ENCODE data around the gene SIPA1L3.

SIPA1L3 gene

DNA sequence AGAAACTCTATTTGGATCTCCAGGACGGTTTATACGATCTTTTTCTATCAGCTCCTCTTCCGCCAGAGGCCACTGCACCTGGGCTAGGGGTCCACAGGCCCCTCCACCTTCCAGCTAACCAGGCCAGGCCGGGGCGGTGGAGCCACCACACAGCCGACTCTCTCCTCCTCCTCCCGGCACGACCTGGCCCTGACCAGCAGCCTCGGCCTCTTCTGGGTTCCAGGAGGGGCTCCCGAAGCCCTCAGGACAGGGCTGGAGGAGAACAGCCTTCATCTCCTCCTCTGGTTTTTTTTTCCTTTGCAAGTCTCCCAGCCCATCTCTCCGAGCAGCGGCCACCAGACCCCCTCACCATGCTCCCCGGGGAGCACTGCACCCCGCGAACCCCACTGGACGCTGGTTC lies 299.9 kb downstream of the SIPA1L3 start (continued):
- TF ChIP-seq, protein P1, sequence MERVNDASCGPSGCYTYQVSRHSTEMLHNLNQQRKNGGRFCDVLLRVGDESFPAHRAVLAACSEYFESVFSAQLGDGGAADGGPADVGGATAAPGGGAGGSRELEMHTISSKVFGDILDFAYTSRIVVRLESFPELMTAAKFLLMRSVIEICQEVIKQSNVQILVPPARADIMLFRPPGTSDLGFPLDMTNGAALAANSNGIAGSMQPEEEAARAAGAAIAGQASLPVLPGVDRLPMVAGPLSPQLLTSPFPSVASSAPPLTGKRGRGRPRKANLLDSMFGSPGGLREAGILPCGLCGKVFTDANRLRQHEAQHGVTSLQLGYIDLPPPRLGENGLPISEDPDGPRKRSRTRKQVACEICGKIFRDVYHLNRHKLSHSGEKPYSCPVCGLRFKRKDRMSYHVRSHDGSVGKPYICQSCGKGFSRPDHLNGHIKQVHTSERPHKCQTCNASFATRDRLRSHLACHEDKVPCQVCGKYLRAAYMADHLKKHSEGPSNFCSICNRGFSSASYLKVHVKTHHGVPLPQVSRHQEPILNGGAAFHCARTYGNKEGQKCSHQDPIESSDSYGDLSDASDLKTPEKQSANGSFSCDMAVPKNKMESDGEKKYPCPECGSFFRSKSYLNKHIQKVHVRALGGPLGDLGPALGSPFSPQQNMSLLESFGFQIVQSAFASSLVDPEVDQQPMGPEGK (CRISPR knock-in tag; IDR thresholded peaks at IDR 0.05; ENCODE audit: borderline replicate concordance): no peak
- TF ChIP-seq OSR1 (CRISPR knock-in tag; IDR thresholded peaks at IDR 0.05): no peak

DNA sequence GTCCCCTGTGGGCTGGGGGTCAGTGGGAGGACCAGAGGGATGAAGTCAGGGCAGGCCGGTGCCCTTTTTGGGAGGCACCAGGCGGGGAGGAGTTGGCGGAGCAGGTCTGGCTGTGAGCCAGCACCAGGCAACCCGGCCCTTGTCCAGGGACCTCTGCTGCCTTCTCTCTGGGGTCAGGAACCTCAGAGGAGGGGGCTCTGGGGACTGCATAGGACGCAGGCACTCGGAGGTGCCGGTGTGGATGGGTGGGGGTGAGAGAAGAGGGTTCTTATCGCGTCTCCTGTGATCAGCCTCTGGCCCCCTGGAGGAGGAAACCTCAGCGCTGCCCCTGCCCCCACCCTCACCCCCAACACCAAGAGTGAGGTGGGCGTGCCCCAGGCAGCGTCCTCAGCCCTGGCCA lies 300.5 kb downstream of the SIPA1L3 start:
- TF ChIP-seq, protein P2, sequence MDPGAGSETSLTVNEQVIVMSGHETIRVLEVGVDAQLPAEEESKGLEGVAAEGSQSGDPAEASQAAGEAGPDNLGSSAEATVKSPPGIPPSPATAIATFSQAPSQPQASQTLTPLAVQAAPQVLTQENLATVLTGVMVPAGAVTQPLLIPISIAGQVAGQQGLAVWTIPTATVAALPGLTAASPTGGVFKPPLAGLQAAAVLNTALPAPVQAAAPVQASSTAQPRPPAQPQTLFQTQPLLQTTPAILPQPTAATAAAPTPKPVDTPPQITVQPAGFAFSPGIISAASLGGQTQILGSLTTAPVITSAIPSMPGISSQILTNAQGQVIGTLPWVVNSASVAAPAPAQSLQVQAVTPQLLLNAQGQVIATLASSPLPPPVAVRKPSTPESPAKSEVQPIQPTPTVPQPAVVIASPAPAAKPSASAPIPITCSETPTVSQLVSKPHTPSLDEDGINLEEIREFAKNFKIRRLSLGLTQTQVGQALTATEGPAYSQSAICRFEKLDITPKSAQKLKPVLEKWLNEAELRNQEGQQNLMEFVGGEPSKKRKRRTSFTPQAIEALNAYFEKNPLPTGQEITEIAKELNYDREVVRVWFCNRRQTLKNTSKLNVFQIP (CRISPR knock-in tag; IDR thresholded peaks at IDR 0.05; ENCODE audit: borderline replicate concordance, low read depth): no peak
- TF ChIP-seq OSR1 (CRISPR knock-in tag; IDR thresholded peaks at IDR 0.05): no peak
- no peak for TF ChIP-seq SNAI2 (CRISPR knock-in tag; IDR thresholded peaks at IDR 0.05)
- TF ChIP-seq TCF4 (CRISPR knock-in tag; IDR thresholded peaks at IDR 0.05; ENCODE audit: borderline replicate concordance): no peak

DNA sequence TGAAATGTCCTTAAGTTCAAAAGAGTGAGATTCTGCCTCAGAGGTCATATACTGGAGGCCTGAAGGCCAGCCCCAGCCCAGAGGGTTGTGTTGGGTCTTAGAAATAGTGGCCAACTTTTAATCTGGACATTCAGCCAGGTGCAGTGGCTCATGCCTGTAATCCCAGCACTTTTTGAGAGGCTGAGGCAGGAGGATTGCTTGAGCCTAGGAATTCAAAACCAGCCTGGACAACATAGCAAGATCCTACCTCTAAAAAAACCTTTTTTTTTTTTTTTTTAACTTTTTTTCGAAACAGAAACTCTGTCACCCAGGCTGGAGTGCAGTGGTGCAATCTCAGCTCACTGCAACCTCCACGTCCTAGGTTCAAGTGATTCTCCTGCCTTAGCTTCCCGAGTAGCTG lies 301.6 kb downstream of the SIPA1L3 start:
- no peak for ATAC-seq
- no peak for TF ChIP-seq TOX (CRISPR knock-in tag; IDR thresholded peaks at IDR 0.05; ENCODE audit: borderline replicate concordance)
- TF ChIP-seq ZFP30 (CRISPR knock-in tag; IDR thresholded peaks at IDR 0.05): no peak
- TF ChIP-seq ZNF565 (CRISPR knock-in tag; conservative IDR thresholded peaks at IDR 0.05; ENCODE audit: low read depth): no peak
- TF ChIP-seq ZC3H10 (CRISPR knock-in tag; IDR thresholded peaks at IDR 0.05): no peak
- no peak for TF ChIP-seq GLIS3 (CRISPR knock-in tag; IDR thresholded peaks at IDR 0.05)
- no peak for TF ChIP-seq ZNF8 (CRISPR knock-in tag; IDR thresholded peaks at IDR 0.05)
- no peak for TF ChIP-seq TCF4 (CRISPR knock-in tag; IDR thresholded peaks at IDR 0.05; ENCODE audit: borderline replicate concordance)
- no peak for TF ChIP-seq ESRRG (CRISPR knock-in tag; IDR thresholded peaks at IDR 0.05)
- TF ChIP-seq RARB (CRISPR knock-in tag; IDR thresholded peaks at IDR 0.05): no peak
- no peak for TF ChIP-seq PPARA (CRISPR knock-in tag; IDR thresholded peaks at IDR 0.05; ENCODE audit: borderline replicate concordance)
- no peak for TF ChIP-seq ISL1 (CRISPR knock-in tag; IDR thresholded peaks at IDR 0.05)
- TF ChIP-seq CSDC2 (CRISPR knock-in tag; IDR thresholded peaks at IDR 0.05): no peak
- no peak for TF ChIP-seq OSR1 (CRISPR knock-in tag; IDR thresholded peaks at IDR 0.05)
- TF ChIP-seq, protein P3, sequence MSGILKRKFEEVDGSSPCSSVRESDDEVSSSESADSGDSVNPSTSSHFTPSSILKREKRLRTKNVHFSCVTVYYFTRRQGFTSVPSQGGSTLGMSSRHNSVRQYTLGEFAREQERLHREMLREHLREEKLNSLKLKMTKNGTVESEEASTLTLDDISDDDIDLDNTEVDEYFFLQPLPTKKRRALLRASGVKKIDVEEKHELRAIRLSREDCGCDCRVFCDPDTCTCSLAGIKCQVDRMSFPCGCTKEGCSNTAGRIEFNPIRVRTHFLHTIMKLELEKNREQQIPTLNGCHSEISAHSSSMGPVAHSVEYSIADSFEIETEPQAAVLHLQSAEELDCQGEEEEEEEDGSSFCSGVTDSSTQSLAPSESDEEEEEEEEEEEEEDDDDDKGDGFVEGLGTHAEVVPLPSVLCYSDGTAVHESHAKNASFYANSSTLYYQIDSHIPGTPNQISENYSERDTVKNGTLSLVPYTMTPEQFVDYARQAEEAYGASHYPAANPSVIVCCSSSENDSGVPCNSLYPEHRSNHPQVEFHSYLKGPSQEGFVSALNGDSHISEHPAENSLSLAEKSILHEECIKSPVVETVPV (CRISPR knock-in tag; IDR thresholded peaks at IDR 0.05): no peak
- TF ChIP-seq, protein P4, sequence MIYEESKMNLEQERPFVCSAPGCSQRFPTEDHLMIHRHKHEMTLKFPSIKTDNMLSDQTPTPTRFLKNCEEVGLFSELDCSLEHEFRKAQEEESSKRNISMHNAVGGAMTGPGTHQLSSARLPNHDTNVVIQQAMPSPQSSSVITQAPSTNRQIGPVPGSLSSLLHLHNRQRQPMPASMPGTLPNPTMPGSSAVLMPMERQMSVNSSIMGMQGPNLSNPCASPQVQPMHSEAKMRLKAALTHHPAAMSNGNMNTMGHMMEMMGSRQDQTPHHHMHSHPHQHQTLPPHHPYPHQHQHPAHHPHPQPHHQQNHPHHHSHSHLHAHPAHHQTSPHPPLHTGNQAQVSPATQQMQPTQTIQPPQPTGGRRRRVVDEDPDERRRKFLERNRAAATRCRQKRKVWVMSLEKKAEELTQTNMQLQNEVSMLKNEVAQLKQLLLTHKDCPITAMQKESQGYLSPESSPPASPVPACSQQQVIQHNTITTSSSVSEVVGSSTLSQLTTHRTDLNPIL (CRISPR knock-in tag; IDR thresholded peaks at IDR 0.05; ENCODE audit: low read depth): no peak
- TF ChIP-seq ZFP3 (CRISPR knock-in tag; IDR thresholded peaks at IDR 0.05): no peak

More for the DNA sequence above, 300.5 kb downstream of the SIPA1L3 start:
- ATAC-seq: no peak

DNA sequence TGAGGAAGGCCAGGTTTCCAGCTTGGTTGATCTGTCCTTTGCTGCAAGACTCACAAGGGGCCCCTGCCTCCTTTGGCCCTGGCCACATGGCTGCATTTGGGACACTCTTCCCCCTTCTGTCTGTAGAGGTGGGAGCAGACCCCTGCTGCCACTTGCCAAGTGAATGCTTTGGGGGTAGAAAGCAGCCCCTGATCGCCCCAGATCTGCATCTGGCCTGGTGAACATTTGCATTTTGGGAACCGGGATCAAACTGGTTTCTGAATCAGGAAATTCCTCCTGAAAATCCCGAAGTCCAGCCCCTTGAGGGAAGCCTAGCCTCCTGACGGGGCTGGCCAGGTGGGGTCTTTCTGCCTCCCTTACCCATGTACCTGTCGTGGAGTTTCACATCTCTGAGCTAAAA lies 302.1 kb downstream of the SIPA1L3 start:
- ATAC-seq: no peak
- no peak for TF ChIP-seq ZFP30 (CRISPR knock-in tag; IDR thresholded peaks at IDR 0.05)
- TF ChIP-seq, protein P2 (CRISPR knock-in tag; IDR thresholded peaks at IDR 0.05; ENCODE audit: borderline replicate concordance, low read depth): no peak
- TF ChIP-seq TCF4 (CRISPR knock-in tag; IDR thresholded peaks at IDR 0.05; ENCODE audit: borderline replicate concordance): no peak
- TF ChIP-seq ESRRG (CRISPR knock-in tag; IDR thresholded peaks at IDR 0.05): no peak
- TF ChIP-seq ISL1 (CRISPR knock-in tag; IDR thresholded peaks at IDR 0.05): no peak
- TF ChIP-seq, protein P1 (CRISPR knock-in tag; IDR thresholded peaks at IDR 0.05; ENCODE audit: borderline replicate concordance): no peak
- no peak for TF ChIP-seq ARNTL (CRISPR knock-in tag; IDR thresholded peaks at IDR 0.05; ENCODE audit: borderline replicate concordance, low read depth)
- no peak for TF ChIP-seq RARB (CRISPR knock-in tag; IDR thresholded peaks at IDR 0.05)
- TF ChIP-seq, protein P4 (CRISPR knock-in tag; IDR thresholded peaks at IDR 0.05; ENCODE audit: low read depth): no peak
- TF ChIP-seq CSDC2 (CRISPR knock-in tag; IDR thresholded peaks at IDR 0.05): no peak
- no peak for TF ChIP-seq SNAI2 (CRISPR knock-in tag; IDR thresholded peaks at IDR 0.05)
- TF ChIP-seq PPARA (CRISPR knock-in tag; IDR thresholded peaks at IDR 0.05; ENCODE audit: borderline replicate concordance): no peak
- TF ChIP-seq, protein P5, sequence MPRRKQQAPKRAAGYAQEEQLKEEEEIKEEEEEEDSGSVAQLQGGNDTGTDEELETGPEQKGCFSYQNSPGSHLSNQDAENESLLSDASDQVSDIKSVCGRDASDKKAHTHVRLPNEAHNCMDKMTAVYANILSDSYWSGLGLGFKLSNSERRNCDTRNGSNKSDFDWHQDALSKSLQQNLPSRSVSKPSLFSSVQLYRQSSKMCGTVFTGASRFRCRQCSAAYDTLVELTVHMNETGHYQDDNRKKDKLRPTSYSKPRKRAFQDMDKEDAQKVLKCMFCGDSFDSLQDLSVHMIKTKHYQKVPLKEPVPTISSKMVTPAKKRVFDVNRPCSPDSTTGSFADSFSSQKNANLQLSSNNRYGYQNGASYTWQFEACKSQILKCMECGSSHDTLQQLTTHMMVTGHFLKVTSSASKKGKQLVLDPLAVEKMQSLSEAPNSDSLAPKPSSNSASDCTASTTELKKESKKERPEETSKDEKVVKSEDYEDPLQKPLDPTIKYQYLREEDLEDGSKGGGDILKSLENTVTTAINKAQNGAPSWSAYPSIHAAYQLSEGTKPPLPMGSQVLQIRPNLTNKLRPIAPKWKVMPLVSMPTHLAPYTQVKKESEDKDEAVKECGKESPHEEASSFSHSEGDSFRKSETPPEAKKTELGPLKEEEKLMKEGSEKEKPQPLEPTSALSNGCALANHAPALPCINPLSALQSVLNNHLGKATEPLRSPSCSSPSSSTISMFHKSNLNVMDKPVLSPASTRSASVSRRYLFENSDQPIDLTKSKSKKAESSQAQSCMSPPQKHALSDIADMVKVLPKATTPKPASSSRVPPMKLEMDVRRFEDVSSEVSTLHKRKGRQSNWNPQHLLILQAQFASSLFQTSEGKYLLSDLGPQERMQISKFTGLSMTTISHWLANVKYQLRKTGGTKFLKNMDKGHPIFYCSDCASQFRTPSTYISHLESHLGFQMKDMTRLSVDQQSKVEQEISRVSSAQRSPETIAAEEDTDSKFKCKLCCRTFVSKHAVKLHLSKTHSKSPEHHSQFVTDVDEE (CRISPR knock-in tag; IDR thresholded peaks at IDR 0.05): no peak
- no peak for TF ChIP-seq ZNF565 (CRISPR knock-in tag; conservative IDR thresholded peaks at IDR 0.05; ENCODE audit: low read depth)
- TF ChIP-seq ZC3H10 (CRISPR knock-in tag; IDR thresholded peaks at IDR 0.05): no peak
